HG02759 (cell line): ENCODE measurements around the gene SFN.

Experiments
- ATAC-seq: cut with Tn5 transposase; IDR thresholded peaks from one replicate; pipeline ENCODE4 v1.9.1; 2021; ENCODE audit warnings: mild to moderate bottlenecking, moderate library complexity; ENCODE audit not compliant: unreplicated experiment

The SFN gene

DNA sequence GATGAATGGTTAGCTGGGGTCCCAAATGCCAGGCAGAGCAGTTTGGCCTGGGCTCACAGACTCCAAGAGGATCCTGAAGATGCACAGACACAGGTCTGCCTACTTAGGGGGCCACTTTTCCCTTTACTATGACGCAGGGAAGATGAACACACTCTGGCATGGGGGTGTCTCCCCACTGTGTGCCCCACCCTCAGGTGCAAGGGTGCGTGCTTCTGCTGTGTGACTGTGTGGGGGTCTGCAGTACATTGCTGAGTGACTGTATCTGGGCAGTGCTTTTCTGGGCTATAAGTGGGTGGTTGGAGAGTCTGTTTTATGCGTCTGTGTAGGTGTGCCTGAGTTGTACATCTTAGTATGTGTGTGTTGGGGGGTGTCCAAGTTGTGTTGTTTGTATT lies 47.0 kb downstream of the SFN start:
- no peak for ATAC-seq

DNA sequence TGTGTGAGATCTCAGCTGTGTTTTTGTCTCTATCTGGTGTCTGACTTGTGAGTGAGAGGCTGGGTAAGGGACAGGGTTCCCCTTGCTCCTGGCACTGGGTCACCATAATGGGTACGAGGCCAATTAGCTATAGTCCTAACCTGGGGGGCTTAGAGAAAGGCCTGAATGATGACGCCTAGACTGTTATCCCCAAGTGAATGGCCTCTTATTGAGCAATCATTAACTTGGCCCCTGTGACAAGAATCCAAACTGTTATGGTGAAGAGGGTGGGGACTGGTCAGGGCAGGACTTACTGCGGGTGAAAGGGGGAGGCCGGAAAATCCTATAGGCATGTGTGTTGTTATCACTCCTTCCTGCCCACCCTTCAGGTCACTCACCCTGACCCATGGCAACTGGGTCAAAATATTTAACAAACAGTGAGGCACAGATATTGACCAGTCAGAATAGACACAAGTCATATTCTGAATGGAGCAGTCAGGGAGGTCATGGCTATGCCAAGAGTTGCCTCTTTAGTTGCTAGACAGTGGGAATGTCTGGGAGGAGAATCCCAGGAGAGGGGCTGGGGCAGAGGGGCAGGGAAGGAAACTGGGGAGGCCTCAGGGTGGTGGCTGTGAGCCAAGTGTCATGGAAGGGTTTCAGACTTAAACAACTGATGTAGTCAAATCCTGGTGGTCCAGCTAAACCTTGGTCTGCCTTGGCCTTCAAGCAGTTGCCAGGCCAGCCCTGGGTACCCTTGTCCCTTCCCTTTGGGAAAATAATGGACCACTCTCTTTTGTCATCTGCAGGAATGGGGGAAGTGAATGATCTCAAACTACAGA lies 47.6 kb downstream of the SFN start:
- no peak for ATAC-seq

DNA sequence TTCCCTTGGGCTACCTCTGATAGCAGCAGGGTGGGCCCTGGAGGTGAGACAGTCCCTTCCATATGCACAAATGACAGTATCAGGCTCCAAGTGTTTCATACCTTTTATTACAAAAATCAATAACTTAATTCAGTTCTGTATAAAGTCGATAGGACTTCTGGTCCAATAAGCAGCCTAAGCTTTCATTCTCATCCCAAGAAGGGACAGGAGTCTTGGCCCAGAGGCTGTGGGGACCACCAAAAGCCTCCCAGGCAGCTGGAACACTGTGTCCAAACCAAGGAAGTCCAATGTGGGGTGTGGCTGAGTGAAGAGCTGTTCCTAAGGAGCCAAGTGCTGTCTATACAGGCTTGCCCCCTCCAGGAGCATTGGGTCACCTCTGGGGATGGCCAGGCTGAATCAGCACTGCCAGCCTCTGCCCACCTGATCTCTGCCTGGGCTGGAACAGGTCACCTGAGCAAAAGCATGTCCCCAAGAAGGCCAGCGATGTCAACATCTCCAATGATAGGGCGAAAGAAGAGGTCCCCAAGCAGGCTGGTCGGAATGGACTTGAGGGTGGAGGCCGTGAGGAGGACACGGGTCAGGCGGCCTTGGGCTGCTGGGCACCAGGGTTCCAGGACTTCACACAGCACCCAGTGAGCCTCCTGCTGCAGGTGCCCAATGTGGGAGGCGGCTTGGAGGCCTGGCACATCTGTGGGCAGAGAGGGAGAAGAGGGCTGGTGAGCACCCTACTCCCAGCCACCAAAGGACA lies 48.6 kb downstream of the SFN start:
- no peak for ATAC-seq

DNA sequence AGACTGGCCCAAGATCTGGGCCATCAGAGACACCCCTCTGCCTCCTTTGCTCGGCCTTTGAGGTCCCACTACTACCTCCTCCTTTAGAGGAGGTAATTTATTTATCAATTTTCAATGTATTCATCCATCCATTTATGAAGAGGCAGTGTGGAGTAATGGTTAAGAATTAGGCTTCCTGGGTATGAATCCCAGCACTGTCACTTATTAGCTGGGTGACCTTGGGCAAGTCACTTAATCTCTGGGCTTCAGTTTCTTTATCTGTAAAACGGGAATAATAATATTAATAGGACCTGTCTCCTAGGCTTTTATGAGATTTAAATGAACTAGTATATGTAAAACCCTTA lies 49.2 kb downstream of the SFN start:
- no peak for ATAC-seq

DNA sequence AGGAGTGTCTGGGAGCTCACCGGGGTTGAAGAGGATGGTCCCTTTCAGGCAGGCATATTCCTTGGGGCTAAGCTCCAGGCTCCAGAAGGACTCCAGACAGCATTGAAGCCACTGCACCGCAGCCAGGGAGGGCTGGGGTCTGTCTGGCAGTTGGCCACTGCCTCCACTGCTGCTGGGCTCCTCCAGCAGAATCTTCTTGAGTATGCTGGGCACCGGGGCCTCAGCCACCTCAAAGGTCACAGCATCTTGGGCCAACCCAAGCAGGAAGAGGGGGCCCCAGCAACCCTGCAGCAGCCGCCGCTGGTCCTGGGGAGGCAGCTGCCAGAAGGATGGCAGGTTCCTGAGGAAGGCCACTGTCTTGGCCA lies 50.4 kb downstream of the SFN start:
- no peak for ATAC-seq
